Endothelial cell of hepatic sinusoid (primary cell): Measurements from ENCODE around the gene ERCC6.

Experiments
- in situ Hi-C: cut with HindIII; loops from 2 replicates; pipeline ENCODE4 v1.10.0; 2017; ENCODE audit warnings: low sequenced_read_pairs

The ERCC6 gene

DNA sequence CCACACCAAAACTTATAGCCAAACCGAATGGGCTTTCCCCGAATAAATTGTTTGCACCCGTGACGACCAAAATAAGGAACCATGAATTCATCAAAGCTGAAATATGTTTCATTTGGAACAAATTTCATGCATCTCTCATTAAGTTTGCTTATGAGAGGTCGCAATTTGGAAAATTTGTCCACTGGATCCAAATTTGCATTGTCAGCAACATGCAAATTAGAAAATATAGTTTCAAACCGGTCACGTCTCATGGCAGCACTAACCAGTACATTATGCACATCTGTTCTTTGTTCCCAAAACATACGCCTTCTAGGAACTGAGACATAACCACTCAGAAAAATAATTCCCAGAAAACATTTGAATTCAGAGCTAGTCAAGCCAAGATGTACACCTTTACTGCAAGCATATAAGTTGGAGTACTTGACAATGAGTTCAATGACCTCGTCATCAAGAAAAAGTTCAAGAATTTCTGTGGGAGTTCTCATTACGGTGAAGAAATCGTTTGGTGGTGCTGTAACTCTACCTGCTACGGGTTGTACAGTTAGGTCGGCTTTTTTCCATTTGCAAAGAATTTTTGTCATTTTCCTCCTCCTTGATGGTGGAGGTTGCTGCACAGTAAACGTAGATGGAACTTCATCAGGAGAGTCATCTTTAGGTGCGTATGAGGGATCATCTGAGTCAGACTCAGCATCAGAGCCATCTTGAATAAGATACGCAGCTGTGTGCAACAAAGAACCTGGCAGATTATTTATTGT is 22.5 kb downstream of the ERCC6 start:
- in situ Hi-C loops: no loop called here

DNA sequence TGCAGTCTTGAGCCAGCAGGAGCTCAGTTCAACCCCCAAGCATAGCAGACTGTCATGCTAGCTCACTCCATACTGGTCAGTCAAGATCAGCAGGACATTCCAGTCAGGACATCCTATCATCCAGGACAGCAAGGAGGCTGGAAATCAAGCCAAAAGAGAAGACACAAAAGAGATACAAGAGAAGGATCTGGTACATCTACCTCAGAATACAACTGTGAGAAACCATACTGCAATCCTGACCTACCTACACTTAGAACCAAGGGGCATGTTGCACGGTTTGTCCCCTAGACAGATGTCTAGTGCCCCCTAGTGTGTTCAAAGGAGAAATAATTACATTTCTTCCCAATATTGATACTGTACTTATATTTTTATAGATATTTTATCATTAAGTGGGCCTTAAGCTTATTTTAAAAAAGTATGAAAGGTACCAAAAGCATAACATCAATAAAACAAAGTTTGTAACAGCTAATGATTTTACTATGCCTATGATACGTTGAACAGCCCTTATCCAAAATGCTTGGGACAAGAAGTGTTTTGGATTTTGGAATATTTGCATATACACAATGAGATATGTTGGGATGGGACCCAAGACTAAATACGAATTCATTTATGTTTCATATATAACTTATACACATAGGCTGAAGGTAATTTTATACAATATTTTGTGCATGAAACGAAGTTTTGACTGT is 26.7 kb downstream of the ERCC6 start:
- in situ Hi-C loops: no loop called here

DNA sequence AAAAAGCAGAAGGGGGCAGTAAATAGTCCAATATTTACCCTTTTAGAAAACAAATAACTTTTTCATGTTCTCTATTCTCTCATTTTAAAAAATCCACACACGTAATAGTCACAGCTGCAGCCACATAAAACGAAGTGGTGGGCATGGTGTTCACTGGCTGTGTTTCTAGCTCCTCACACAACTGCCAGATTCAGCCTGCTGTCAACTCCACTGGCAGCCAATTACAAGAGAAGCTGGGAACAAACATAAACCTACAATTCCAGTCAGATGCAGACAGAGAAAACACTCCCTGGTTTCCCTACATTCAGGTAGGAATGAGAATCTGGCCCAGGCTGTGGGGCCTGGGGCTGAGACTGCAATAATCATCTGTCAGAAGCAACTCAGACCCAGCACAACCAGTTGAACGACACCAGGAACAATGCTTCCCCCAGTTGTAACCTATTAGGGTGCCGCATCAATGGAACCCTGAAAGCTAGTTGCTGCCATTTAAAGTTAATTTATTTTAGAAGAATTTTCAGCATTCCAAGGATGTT is 29.1 kb downstream of the ERCC6 start:
- in situ Hi-C loops: no loop called here

DNA sequence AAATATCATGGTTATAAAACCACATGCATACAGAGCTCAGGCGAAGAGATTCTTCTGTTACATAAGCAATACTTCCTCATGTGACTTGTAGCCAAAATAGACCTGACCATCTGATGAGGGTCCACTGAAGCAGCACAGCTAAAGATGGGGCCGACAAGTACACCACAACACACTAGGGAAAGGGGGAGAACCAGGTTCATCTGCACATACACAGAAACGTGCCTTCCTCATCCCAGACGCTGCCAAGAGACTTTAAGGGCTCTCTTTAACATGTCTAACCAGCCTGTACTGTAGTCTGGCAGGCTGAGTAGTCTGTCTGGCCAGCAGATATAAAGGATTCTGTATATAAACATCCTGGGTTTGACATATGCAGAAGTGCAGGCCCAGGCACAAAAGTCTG is 30.3 kb downstream of the ERCC6 start:
- in situ Hi-C loops: no loop called here

DNA sequence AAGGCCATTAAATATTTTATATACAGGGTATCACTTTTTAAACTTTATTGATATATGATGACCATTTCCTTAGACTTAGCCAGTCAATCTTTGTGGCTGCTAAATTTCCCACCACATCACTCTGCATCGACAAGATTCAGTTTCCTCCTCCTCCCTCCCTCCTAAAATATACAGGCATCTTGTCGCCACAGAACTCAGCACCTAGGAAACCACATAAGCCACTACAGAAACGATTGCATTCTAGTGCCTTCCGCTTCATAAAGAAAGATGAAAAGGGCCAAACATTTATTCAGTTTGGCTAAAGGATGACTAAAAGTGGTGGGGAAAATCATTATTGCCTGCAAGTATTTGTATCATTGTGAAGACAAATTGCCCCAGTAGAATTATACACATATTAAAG is 30.7 kb downstream of the ERCC6 start:
- in situ Hi-C loops: no loop called here

DNA sequence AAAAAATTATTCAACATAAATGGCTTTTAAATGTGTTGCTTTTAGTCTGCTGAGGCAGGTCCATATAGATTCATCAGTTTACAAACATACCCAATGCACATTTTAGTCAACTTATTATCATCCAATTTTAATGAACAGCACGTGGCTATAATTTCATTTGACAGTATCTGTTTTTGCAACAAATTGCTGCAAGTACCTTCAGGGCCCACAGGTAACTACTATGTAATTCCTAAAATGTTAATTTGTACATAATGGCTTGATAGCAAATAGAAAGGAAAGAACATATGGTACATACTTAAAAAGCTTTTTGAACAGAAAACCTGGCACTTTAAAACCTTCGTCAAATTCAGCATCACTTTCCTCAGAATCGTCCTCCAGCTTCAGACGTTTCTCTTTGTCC is 33.3 kb downstream of the ERCC6 start:
- in situ Hi-C loops: no loop called here

DNA sequence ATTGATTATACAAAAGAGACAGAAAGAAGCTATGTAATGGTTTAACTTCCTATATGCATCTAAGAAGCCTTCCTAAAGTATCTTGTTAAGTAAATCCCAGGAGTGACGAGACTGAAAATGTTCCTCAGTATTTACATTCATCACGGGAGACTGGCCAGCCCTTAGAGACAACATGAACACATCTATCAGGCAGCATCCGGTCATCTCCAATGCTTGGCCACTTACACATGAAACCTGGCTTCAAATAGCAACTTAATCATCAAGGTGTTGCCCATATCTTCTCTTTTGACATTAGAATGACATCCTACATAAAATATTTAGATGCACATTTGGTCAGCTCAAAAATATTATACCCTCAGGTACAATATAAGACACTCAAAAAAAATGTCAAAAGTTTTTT is 33.8 kb downstream of the ERCC6 start:
- in situ Hi-C loops: no loop called here

DNA sequence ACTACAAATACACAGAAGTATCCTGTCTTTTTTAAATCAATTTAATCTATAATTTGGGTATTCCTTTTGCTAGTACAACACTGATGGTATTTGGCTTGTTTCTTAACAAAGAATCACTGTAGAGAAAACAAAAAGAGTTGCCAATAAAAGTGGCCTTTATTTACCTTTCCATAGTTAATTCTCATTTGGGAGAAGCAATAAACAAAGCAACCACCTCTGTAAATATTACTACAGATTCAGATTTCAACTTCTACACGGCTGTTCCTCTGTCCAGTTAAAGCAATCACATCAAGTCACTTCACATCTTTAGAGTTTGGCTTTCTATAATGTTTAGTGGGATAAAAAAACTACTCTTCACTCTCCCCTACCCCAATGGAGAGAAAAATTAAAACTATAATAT is 34.4 kb downstream of the ERCC6 start:
- in situ Hi-C loops: no loop called here

DNA sequence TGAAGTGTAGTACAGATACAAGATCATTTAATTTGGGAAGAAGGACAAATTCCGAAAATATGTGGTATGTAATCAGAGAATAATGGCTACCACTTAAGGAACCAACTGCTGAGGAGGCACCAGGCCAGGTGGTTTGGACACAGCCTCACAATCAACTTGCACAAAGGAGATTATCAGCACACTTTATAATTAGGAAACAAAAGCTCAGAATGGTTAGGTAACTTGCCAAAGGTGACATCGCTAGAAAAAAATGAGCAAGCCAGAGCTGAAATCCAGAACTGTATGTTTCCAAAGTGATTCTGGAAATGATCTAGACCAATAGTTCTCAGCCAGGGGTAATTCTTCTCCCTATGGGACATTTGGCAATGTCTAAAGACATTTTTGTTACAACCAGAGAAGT is 36.6 kb downstream of the ERCC6 start:
- in situ Hi-C loops: no loop called here

DNA sequence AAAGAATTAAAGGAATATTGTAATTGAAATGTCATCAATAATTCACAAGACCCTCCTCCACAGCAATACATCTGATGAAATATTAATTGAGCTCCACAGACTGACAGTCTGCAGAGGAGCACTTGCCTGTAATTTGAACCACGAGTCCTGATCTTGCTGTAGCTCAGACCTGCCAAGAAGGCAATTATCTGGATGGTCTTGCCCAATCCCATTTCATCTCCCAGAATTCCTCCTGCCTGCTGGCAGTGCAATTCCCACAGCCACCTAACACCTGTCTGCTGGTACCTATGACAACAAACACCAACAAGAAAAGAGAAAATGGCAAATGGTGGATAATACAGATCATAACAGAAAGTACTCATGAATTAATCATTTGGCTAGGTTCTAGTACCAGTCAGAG is 38.5 kb downstream of the ERCC6 start:
- in situ Hi-C loops: no loop called here

DNA sequence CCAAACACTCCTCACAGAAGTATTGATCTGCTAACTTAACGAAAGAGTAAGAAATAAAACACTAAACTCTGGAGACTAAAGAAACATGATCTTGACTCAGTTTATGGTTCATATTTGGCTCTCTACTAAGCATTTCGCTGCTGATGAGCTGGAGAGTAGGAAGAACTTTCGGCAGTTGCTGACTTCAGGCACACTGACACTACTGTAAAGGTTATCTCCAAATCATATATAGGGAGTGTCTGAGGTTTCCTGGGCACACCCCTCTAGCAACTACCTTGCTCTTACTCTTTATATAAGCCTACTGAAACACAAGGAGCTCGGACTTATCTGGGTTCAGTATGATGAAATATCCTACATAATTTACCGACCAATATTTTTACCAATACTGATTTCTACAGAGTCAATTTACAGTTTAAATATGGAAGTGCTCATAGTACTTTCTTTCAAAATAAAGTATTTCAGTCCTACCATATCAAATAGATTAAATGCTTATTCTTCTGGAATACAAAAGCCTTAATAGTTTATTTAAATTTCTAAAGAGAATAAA is 39.5 kb downstream of the ERCC6 start:
- in situ Hi-C loops: no loop called here

DNA sequence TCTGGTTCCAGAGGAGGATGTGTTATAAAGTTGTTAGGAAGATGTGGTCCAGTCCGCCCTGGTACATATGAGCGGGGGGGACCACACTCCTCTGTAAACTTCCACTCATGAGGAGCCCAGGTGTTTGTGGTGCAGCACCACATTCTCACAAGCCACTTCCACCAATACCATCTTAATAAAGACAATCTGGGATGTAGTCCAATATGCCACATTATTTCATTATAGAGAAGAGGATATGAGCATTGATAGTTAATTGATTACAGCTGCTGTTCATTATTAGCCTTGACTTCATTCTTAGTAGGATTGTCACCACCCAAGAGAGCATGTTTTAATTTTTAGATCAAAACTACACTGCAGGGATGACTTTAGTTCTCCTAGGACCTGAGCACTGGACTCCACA is 40.5 kb downstream of the ERCC6 start:
- in situ Hi-C loops: no loop called here

DNA sequence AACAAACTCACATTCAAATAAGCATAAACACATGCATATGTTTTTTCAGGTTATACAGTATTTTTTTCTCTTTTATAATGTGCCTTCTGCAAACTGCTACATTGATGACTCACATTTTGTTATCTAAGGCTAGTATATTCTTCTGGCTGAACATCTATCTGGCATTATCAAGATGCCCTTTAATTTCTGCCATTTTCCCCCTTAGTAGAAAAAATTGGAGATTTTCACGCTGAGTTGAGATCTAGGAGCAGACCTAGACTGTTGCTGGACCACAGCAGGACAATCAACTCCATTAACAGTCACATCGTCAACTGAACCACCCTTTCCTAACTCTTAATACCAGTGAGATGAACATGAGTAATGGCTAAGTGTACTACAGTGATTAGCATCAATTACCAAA is 41.6 kb downstream of the ERCC6 start:
- in situ Hi-C loops: no loop called here

DNA sequence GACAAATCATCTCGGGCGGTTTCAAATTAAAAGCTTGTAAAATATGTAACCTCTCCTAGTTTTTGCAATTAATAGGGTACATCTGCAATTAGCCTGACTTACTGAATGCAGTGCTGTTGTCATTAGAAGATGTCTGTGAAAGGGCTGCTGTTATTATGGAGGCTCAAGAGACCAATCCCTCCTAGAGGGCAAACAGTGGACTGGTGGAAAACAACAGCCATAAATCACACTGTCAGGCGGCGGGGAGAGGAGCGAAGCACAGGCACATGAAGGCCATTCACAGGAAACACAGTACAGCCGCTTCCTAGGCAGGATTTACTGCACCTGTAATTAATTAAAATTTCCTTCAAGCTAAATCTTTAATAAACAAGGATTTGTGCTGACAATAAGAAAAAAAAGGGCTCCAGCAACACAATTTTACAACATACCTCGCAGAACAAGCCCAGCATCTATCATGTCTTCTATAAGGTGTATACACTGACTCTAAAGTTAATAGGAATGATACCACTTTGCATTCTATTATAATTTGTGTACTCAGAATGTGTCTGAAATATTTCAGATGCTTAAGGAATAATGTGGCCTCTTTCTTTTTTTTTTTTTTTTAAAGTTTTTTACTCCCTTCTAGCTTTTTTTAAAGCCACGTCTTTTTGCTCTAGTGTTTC is 50.7 kb downstream of the ERCC6 start:
- in situ Hi-C loops: no loop called here

DNA sequence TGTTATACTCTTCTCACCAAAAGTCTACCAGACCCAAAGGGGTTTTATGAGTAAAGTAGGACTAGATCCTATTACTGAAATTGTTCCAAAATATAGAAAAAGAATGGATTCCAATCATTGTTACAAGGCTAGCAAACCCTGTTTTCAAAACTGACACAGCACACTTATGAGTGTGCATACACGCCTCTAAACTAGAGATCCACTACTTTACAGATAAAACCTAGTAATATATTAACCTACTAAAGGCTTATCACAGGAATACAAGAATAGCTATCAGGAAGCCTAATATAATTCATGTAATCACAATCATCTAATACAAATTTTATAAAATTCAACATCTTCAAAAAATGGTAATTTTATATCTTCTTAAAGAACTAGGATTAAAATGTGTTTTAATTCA is 52.2 kb downstream of the ERCC6 start:
- in situ Hi-C loops: no loop called here

DNA sequence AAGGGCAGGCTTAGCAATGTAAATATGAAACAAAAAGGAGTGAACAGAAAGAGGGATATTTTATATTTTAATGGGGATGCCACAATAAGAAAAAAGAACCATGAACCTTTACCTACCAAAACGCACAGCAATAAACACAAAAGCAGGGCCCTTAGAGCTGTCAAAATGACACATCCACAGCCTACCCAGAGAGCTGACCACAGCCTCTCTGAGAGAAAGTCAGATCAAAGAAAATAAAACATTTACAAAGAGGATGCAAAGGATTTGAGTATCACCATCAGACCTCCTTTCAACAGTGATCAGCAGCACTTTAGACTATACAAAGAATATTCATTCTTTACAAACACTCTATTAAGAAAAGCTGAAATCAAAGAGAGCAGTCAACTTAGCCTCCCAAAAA is 52.9 kb downstream of the ERCC6 start:
- in situ Hi-C loops: no loop called here

DNA sequence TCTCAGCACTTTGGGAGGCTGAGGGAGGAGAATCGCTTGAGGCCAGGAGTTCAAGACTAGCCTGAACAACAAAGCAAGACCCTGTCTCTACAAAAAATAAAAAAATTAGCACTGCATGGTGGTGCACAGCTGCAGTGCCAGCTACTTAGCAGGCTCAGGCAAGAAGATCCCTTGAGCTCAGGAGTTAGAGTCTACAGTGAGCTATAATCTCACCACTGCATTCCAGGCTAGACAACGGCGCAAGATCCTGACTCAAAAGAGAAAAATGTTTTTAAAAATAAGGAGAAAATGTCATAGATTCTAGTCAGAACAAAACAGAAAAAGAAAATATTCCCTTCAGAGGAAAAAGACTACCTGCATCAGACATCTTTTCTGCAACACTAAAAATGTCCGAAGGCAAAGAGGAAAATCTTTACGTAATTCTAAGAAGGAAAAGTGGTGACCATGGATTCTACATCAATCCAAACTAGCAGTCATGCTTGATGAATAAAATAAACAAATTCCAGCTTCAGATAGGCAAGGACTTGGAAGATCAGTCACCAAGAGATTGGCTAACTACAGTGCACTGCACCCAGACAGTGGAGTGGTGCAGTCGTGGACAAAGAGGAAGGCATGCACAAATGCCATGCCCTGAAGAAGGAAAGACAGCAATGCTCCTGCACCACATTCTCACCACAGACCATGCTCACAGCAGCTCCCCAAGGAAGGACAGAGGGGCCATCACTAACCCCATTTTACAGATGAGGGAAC is 54.3 kb downstream of the ERCC6 start:
- in situ Hi-C loops: no loop called here

DNA sequence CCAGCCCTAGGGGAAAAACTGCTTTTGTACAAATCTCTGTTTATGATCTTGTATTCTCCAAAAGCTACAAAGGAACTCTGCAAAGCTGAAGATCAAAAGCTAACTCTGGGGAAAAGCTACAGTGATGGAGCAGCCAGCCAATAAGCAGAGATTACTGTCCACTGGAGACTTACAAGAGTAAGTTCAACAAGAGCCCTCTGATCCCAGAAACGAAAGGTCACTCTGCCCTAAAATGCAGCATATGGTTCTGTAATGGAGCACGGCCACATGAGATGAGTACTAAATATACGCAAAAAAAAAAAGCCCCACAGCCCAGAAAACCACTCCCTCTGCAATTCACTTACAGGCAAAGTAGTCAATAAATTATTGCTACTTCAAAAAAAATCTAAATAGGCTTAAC is 60.1 kb downstream of the ERCC6 start:
- in situ Hi-C loops: no loop called here

DNA sequence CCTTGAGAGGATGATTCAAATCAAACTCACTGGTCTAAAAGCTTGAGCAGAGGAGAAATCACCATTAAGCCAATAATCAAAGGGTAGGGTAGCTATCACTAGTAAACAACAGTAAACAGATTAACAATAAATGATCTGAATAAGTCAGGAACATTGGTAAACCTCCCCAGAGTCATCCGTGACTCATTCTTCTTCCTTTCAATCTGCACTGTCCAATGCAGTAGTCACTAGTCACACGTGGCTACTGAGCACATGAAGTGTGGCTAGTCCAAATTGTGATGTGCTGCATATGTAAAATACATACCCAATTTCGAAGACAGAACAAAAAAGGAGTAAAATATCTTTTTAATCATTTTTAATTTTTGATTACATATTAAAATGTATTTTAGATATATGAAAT is 64.0 kb downstream of the ERCC6 start:
- in situ Hi-C loops: loop anchor here (5.0 kb wide), 1 partner anchor 48 kb away; no protein-coding TSS in a partner anchor

DNA sequence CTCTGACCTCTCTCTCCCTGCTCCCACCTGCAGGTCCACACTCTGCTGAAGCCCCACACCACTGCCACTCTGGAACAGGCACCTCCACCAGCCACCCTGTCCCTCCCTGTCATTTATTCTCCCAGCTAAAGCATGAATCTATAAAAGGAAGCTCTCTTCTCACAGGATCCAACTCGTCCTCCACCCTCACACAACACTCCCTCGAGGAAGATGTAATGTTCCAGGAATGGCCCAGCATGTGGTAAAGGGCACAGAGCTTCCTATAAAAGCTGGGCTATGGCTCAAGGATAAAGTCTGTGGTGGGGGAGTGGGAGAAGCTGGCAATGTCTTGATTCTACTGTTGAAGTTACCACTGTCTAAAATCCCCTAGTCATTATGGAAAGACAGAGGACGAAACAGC is 67.4 kb downstream of the ERCC6 start:
- in situ Hi-C loops: loop anchor here (5.0 kb wide), 1 partner anchor 44 kb away; no protein-coding TSS in a partner anchor

DNA sequence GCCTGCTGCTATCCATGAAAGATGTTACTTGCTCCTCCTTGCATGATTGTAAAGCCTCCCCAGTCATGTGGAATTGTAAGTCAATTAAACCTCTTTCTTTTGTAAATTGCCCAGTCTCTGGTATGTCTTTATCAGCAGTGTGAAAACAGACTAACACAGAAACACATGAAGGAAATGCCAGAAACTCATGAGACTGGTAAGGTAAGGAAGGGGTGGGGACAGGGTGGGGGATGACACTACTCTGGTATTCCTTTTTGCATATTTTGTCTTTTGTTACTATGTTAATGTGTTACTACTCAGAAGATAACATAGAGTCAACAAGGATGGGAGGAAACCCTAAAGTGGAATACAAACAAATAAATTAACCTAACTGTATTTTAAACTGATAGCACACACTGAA is 73.2 kb downstream of the ERCC6 start:
- in situ Hi-C loops: no loop called here
